ENCODE measurements around the gene PDCD2L.
"Not testable (repeated sequence)": the region's sequence is repeated elsewhere in the genome, so short reads cannot be mapped to it uniquely, and the experiment has no call there.

Gene PDCD2L

GRCh38 chr19:34426096-34426661 is 22.0 kb downstream of the PDCD2L start:
- FAIRE-seq = no peak

- no peak for FAIRE-seq
These were observed 24.5 kb downstream of the PDCD2L start for GRCh38 chr19:34428549-34429285.

- no peak for FAIRE-seq
These were observed 25.4 kb downstream of the PDCD2L start for GRCh38 chr19:34429553-34429952.

DNA sequence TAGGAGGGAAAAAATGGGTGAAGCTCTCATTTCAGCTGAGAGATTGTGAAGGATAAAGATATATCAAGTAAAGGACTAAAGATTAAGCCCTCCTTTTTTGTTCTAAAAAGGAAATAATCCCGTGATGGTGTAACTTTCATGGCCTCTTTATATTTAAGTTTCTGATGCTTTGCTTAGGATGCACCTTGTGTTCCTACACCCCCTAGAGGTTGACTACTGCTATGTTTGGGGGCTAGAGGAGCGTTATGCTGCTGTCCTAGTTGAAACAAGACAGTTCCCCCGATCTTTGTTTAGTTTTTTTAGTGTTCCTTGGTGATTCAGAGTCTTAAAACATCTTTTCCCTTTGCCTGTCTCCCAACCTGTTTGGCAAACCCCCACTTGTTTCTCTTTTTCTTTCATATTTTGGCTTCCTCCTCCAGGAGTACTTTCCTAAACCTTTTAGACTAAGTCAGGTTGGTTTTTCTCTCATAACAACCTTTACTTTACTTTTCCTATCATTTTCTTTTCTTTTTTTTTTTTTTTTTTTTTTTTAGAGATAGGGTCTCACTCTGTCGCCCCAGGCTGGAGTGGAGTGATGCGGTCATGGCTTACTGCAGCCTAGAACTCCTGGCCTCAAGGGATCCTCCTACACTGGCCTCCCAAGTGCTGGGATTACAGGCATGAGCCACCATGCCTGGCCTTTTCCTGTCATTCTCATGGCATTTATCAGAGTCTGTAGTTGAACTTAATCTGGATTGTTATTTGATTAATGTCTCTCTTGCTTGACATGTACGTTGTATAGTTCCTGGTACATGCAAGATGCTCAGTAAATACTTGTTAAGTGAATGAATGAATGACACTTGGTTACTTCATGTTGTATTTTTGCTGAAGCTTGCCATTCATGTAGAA is 26.8 kb downstream of the PDCD2L start:
- FAIRE-seq = no peak

- no peak for FAIRE-seq
These were observed 27.6 kb downstream of the PDCD2L start for GRCh38 chr19:34431681-34432402.

GRCh38 chr19:34432797-34433196 is 28.6 kb downstream of the PDCD2L start:
- no peak for FAIRE-seq

GRCh38 chr19:34436716-34437115 is 32.5 kb downstream of the PDCD2L start:
- no peak for FAIRE-seq

GRCh38 chr19:34448191-34448590 is 44.0 kb downstream of the PDCD2L start:
- FAIRE-seq = no peak

DNA sequence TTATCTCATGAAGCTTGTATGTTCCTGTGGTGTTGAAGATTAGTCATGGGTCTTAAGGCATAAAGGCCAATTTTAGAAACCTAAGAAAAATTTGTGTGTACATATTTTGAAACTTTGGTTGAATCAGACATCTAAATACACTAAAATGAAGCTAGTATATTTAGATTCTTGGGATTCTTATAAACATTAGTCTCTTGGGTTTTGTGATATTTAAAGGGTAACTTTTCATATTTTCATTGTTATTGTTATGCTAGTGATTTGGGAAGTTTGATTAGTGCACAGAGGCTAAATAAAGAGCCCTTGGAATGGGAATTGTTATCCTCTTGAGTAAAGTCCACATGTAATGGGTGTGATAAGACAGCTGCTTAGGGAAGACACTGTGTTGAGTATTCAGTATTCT is 48.5 kb downstream of the PDCD2L start:
- FAIRE-seq = no peak

GRCh38 chr19:34454091-34454490 is 49.9 kb downstream of the PDCD2L start:
- no peak for FAIRE-seq

DNA sequence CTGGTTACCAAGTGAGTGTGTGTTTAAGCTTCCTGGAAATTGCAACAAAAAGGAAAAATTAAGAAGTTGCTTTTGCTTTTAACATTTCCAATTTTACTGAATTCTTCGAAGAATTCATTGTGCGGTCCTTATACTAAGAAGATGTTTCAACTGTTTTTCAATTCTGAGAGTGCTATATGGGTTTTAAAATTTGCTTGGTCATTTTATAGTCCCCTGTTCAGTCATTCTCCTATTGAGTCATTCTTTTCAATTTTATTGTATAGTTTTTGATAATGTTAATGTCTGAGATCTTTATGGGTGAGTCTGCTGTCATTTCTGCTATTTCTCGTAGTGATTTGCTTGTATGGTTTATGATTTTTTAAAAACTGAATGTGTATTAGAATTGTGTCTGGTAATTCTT is 50.5 kb downstream of the PDCD2L start:
- no peak for FAIRE-seq

GRCh38 chr19:34455783-34456480 is 51.7 kb downstream of the PDCD2L start:
- not testable (repeated sequence) for FAIRE-seq

GRCh38 chr19:34457446-34457845 is 53.2 kb downstream of the PDCD2L start:
- FAIRE-seq = no peak

GRCh38 chr19:34458677-34459076 is 54.5 kb downstream of the PDCD2L start:
- FAIRE-seq = no peak

GRCh38 chr19:34459614-34460013 is 55.4 kb downstream of the PDCD2L start:
- no peak for FAIRE-seq

DNA sequence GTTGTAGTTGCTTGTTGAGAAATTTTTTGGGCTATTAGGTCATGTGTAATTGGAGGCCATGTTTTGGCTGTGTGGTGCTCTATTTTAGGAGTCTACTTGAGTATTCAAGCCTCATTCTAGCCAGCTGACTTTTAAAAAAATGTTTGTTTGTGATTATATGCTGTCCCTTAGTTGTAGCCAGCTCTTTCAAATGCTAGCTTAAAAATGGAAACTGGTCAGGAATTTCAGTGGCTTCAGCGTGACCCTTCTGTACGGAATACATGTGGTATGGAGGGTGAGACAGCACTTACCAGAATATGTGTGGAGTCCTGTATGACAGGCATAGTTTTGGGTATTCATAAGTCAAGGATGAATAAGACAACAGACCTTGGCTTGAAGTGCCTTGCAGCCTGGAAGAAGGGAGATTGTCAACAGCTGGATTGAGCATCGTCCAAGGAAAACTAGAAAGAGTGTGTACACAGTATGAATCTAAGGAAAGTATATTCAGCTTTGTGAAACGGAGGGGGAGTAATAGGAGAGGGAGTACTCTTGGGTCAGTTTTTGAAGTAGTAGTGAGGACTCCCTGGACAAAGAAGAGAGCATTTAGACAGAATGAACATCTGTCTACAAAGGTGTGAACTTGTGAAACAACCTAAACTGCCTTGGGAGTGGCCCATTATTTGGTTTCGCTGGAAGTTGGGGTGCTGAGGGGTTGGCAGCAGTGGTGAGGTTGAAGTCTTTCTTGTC is 57.3 kb downstream of the PDCD2L start:
- no peak for FAIRE-seq

DNA sequence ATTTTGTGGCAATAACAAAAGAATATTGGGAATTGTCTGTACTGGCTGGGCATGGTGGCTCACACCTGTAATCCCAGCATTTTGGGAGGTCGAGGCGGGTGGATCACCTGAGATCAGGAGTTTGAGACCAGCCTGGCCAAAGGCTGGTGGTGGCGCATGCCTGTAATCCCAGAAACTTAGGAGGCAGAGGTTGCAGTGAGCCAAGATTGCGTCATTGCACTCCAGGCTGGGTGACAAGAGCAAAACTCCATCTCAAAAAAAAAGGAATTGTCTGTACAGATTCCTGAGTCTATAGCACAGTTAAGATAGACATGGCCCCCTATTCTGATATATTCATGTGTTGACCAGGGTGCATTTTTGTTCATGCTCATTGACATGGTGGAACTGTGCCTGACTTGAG is 60.6 kb downstream of the PDCD2L start:
- not testable (repeated sequence) for FAIRE-seq

GRCh38 chr19:34468409-34468808 is 64.2 kb downstream of the PDCD2L start:
- no peak for FAIRE-seq

GRCh38 chr19:34469026-34469425 is 64.8 kb downstream of the PDCD2L start:
- not testable (repeated sequence) for FAIRE-seq

DNA sequence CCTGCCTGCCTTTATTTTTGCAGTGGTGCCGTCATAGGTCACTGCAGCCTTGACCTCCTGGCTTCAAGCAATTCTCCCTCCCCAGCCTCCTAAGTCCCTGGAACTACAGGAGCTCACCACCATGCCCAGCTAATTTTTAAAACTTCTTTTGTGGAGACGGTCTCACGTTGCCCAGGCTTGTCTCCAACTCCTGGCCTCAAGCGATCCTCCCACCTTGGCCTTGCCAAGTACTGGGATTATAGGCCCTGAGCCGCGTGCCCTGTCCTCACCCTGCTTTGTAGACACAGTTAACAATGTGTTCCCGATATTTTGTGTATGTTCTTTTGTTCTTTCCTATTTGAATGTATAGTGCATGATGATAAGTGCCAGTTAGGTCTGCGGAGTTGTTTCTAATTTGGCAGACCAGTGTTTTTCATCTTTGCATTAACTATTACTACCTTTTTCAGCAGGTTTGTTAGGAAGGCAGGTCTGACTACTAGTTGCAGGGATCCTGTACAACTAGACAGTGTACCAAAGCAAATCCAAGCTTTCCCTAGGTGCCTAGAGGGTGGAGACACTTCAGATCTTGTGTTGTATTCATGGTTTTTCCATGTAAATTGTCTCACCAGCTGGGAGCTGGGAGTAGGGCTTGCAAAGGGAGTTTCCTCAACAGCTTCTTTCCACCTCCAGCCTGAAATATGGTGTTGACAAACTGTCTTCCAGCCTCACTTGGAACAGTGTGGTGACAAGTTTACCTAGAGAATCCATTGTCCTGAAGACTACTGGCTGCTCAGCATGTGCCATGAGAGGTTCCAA is 67.9 kb downstream of the PDCD2L start:
- FAIRE-seq = no peak

Data from colon (tissue), 2 donors.